ENCODE data around the gene MYT1.

DNA sequence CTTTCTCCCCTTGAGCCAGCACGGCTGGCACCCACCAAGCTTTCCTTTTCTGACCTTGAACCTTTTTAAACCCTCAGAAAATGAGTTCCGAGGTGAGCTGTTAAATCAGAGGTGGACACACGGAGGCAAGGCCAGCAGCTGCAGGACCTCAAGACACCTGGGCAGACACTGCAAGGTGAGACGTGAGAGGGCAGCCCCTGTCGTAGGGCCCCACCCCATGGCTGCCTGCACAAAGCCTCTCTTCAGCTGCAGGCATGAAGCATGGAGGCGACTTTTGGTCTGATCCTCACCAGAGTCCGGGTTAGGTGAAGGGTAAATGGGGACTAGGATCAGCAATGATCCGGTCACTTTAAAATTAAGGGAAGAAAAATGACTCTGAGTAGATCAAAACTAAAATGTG lies 25.7 kb downstream of the MYT1 start:
- no peak for TF ChIP-seq CTCF (IDR thresholded peaks at IDR 0.05; ENCODE audit: insufficient read depth, low read length)
- no peak for TF ChIP-seq POLR2AphosphoS5 (IDR thresholded peaks at IDR 0.05; ENCODE audit: low read depth)
- no peak for TF ChIP-seq REST (IDR thresholded peaks at IDR 0.05; ENCODE audit: insufficient replicate concordance, low read depth)
- no peak for TF ChIP-seq GABPA (IDR thresholded peaks at IDR 0.05; ENCODE audit: low read depth)
- TF ChIP-seq SPI1 (IDR thresholded peaks at IDR 0.05; ENCODE audit: borderline replicate concordance, low read depth), result no peak
